ENCODE results near the gene NOP16.

The NOP16 gene, protein sequence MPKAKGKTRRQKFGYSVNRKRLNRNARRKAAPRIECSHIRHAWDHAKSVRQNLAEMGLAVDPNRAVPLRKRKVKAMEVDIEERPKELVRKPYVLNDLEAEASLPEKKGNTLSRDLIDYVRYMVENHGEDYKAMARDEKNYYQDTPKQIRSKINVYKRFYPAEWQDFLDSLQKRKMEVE

DNA sequence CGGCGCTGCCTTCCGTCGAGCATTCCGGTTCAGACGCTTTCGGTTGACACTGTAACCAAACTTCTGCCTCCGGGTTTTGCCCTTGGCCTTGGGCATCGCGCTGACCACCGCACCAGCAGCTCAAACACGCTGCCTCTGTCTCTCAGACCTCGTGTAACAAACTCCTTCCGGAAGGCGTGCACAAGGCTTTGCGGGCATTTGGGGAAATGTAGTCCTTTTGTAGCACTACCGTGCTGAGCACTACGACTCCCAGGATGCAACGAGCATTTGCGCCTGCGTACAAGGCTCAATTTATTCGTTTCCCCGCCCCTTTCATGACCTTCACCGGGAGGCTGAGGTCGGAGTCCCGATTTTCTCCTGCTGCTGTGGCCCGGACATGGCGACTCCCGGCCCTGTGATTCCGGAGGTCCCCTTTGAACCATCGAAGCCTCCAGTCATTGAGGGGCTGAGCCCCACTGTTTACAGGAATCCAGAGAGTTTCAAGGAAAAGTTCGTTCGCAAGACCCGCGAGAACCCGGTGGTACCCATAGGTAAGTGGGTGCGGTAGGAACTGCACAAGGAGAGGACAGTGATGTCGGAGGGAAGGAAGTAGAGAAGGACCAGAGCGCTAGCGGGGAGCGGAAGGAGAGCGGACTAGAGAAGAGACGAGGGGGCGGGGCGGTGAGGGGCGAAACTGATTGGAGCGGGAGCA is at the start of gene NOP16, which contains the start of gene HIGD2A:
NOP16 (minus strand) TSS at position 155 of the 691 bp plus-strand sequence; CDS start at position 96, 59 bp downstream.
HIGD2A (plus strand) TSS at position 308 of the 691 bp plus-strand sequence; CDS start at position 377, 69 bp downstream.
- peak; percentile 99 for DNase-seq

DNA sequence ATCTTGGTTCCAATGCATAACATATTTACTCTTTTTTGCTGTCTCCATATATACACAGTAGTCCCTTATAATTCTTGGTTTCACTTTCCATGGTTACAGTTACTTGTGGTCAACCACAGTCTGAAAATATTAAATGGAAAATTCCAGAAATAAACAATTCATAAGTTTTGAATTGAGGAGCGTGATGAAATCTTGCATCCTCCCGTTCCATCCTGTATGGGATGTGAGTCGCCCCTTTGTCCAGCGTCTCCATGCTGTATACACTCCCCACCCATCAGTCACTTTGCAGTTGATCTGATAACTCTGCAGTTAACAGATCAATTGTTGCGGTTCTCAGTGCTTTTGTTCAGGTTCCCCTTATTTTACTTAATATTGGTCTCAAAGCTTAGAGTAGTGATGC is 48.3 kb upstream of the NOP16 start:
- DNase-seq: no peak

DNA sequence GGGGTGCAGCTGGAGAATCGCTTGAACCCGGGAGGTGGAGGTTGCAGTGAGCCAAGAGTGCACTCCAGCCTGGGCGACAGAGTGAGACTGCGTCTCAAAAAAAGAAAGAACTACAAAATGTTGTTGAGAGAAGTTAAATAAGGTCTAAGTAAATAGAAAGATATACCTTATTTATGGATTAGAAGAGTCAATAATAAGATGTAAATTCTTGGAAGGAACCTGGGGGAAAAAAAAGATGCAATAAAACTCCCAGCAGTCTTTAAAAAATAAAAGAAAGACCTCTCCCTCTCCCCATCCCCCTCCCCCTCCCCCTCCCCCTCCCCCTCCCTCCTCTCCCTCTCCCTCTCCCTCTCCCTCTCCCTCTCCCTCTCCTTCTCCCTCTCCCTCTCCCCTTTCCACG is 44.3 kb upstream of the NOP16 start:
- DNase-seq: no peak

DNA sequence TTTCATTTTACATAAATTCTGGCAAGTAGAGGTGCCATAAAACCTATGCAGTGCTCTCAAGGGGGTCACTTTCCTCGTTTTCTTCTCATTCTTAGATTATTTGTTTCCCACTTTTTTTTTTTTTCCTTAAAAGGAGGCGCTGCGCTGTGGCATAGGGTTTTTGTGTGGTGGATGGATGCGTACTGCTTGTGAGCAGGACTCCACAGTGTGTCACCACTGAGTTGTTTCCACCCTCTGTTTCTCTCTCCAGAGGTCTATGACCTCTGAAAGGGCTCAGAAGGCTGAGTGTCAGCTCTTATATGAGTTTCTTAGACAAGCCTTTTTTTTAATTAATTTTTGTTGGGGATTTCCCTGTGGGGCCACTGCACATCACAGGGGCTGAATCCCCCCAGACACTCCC is 41.6 kb upstream of the NOP16 start:
- DNase-seq: no peak

GRCh38 chr5:176427971-176428370 is 39.6 kb upstream of the NOP16 start:
- DNase-seq: no peak

- DNase-seq: no peak
These were observed 38.5 kb upstream of the NOP16 start for GRCh38 chr5:176426876-176427275.

DNA sequence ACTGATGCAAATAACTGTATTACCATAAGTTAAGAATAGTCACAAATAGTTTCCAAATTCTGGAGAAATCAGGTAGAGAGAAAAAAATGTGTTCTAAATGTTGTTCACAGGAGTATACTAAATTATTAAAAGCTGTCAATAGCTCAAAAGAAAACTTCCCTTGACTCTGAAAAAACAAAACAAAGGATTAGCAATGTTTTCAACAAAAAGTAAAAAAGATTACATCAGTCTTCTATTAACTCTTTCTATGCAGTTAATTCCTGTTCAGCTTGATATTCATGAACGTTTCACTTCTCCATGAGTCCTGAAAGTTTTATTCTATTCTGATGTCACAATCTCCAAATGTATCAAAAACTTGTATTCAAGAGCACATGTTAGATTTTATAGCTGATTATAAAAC is 37.4 kb upstream of the NOP16 start:
- DNase-seq: no peak

DNA sequence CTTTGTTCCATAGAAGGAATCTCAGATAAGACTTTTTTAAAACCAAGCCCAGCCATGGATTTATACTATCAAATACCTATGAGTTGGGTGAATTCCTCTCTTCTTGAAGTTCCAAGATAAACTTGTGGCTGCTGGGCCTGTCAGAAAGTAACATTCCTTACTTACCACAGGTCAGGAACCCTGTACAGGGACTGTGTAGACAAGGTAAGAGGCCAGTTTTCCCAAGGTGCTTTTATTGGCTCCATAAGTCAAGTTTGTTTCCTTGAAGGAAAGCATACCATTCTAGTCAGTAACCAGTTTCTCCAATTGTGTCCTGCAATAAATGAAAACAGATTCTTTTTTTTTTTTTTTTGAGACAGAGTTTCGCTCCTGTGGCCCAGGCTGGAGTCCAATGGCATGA is 36.7 kb upstream of the NOP16 start:
- no peak for DNase-seq

DNA sequence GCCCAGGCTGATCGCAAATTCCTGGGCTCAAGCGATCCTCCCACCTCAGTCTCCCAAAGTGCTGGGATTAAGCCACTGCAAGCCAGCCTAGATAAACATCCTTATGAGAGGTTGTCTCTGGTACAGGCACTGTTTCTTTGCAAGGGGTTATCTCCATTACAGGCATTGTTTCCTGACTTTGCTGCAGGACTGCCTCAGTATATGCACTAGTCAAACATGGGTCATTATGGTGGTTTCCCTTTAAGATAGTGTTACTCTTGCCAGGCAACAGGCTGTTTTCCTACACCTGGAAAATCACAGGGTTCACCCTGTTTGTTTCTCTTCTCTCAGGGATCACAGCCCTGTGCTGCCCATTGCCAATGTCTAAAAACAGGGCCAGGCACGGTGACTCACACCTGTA is 35.8 kb upstream of the NOP16 start:
- no peak for DNase-seq

DNA sequence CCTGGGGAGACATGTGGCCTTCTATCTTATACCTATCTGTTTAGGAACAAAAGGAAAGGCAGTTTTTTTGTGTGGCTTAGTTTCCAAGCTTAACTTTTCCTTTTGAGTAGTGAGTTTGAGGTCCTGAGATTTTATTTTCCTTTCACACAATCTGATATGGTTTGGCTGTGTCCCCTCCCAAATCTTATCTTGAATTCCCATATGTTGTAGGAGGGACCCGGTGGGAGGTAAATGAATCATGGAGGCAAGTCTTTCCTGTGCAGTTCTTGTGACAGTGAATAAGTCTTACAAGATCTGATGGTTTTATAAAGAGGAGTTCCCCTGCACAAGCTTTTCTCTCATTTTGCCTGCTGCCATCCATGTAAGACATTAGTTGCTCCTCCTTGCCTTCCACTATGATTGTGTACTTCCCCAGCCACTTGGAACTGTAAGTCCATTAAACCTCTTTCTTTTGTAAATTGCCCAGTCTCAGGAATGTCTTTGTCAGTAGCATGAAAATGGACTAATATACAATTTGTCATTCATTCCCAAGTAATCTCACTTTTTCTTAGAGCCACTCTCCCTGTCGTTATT is 32.7 kb upstream of the NOP16 start:
- DNase-seq: no peak

- no peak for DNase-seq
These were observed 31.7 kb upstream of the NOP16 start for GRCh38 chr5:176420086-176420485.

DNA sequence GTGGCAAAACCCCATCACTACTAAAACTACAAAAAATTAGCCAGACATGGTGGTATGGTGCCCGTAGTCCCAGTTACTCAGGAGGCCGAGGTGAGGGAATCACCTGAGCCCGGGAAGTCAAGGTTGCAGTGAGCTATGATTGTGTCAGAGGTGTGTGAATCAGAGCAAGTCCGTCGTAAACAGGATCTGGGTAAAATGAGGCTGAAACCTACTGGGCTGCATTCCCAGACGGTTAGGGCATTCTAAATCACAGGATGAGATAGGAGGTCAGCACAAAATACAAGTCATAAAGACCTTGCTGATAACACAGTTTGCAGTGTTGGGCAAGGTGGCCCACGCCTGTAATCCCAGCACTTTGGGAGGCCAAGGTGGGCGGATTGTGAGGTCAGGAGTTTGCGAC is 29.9 kb upstream of the NOP16 start:
- no peak for DNase-seq

GRCh38 chr5:176416965-176417364 is 28.6 kb upstream of the NOP16 start:
- no peak for DNase-seq

DNA sequence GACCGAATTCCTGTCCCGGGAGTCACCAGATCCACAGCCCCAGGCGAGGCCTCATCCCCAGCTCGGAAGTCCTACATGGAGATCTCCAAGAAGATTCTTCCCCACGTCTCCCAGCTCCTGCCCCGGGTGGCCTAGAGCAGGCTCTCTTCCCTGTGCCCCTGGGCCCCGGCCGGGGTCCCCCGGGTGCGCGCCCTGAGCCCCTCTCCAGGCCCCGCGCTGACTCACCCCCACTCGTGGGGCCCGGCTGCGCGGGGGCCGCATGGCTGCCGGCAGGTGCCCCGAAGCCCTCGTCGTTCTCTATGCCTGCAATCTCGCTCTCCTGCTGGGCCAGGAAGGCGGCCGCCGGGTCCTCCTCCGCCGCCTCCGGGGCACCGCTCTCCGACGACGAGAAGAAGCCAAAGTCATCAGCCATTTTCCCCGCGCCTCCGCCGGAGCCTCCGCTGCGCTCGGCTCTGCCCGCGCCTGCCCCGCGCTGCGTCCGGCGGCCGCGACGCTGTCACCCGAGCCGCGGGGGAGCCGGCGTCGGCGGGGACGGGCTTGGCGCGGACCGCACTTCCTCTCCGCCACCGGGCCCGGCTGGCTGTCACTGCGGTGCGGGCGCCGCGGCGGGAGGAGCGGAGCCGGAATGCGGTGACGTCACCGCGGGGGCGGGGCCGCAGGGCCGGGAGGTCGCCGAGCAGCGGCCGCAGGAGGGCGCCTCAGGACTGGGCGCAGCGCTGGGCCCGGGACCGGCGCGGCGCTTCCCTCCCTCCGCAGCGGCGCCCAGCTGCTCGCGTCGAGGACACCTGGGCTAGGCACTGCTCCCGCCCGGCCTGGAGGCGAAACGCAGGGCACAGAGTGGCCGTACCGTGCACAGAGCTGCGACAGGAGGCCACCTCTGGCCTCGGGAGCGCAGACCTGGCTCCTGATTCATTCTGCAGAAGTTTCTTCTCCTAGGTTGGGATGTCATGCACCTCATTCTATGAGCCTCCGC is 27.8 kb upstream of the NOP16 start, which contains the start of gene CLTB:
CLTB (minus strand) TSS at position 588 of the 973 bp plus-strand sequence; CDS start at position 412, 176 bp downstream.
- DNase-seq: peak; percentile 91

DNA sequence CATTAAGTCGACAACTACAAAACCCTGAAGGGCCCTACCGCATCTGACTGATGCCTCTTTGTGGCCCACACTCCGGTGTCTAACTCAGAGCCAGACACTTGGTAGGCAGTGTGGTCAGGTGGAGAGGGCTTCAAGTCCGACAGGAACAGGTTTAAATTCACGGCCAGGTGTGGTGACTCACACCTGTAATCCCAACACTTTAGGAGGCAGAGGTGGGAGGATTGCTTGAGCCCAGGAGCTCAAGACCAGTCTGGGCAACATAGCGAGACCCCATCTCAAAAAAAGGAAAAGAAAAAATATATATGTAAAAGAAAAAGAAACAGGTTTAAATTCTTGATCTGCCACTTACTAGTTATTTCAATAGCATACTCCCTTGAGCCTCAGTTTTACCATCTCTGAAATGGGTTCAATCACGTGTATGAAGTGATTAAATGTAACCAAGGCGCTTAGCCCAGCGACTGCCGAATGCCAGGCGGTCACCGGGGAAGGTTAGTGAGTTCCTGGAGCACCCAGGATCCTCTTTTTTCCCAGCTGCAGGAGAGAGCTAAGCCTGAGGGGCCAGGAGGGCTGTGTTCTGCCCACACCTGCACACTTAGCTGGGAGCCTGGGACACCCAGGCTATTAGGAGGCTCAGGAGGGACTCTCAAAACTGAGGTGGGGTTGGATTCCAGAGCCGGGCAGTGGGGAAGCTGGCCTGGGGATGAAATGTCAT is 27.0 kb upstream of the NOP16 start:
- DNase-seq: no peak

GRCh38 chr5:176414704-176415103 is 26.3 kb upstream of the NOP16 start:
- DNase-seq: no peak

DNA sequence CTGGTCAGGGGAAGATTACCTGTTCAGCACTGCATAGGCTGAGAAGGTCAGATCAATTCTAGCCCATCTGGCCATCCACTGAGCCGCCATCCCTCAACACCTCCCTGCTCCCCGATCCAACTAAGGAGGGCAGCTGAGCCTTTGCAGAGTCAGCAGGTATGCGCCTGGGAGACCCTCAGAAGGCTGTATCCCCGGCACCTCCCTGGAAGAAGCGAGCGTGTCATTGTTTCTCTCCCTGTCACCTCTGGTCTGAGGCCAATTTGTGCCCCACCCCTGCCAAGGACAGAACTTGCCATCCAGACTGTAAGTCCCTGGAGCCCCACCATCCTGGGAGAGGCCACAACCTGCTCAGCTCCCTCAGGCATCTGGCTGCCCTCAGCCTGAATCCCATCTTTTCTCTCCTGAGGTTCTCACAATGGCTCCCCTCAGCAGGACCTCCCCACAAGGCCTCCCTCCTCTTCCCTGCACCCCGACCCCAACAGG is 25.4 kb upstream of the NOP16 start:
- no peak for DNase-seq

GRCh38 chr5:176413255-176413565 is 24.8 kb upstream of the NOP16 start:
- no peak for DNase-seq

DNA sequence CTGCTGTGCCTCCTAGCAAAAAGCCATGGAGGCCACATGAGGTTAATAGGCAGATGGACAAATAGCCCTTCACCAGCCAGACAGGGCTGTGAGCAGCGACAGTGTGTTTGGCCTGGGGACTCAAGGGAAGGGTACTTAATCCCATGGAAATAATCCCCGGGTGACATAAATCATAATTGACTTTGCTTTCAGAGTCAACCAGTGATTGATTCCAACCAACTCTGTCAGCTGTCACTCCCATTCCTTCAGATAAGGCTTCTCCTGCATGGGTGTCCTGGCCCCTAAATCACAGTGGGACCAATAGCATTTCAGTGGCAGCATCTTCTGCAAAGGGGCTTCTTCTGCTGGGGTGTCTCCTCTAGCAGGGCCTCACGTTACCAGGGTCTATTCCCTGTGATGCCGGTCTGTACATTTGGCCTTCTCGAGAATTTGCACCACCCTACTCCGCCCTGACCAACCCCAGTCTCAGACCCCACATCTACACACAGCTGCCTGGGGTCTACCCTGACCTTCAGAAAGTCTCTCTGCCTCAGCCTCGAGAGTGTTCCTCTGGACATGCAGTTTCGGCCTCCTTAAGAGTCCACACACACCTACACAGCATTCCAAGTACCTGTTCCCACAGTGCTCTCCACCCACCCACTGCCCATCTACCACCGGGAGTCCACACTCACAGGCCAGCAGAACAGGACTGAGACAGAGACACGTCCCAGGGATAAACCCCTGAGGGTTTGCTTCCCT is 24.3 kb upstream of the NOP16 start:
- DNase-seq: no peak

DNA sequence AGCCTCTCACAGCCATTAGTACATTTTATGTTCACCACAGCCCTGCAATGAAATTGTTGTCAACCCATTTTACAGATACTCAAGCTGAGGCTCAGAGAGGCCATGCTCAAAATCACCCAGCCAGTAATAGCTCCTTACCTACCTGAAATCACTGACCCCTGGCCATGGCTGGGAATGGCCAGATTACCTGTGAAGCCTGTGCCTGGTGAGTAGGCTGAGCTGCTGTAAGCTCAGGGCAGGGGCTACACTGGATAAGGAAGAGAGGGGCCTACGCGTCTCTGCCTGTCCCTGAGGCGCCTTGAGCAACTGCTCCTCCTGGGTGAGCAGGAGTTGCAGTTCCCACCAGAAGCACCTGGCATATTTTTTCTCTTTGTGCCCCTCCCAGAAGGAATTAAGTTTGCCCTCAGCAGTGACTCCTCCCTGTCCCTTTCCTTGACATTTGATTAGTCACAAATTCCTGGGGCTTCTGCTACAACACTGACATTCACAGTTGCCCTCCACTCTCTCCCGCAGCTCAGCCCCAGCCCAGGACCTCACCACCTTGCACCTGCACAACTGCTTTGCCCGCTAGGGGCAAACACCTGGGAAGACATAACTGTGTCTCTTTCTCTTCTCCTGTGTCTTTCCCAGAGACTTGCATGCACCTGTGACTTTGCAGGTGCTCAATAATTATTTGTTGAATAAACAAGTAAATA is 22.2 kb upstream of the NOP16 start:
- no peak for DNase-seq

- no peak for DNase-seq
These were observed 21.4 kb upstream of the NOP16 start for GRCh38 chr5:176409765-176410164.

Measured in activated naive CD4-positive, alpha-beta T cell treated with anti-CD3 and anti-CD28 coated beads, Interleukin-2, amount 50 U/mL, for 16 hours (primary cell).